GM12801 (cell line): Measurements from ENCODE around the gene OLIG3.

Source experiments
- TF ChIP-seq, protein P1 (sequence below): IDR thresholded peaks from one replicate; pipeline ENCODE4 v1.5.1; 2011; ENCODE audit warnings: control low read depth; ENCODE audit not compliant: insufficient read length; ENCODE audit errors: extremely low read depth

OLIG3 gene

DNA sequence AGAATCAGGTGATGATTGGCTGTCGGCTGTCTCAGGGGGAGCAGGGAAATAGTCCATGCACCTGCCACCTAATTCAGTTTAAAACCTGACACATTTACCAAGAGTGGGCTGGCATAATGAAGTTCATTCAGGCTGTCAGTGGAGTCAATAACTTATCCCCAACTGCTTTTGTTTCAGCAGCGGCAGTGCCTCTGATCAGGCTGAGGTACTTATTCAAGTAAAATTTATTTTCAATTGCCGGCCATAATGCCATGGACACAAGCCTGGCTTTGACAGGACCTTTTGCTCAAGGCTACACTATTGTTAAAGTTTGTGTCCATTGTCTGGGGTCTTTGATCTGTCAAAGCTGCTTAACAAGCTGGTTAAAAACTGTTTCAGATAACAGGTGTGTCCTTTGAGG is 20.6 kb downstream of the OLIG3 start:
- TF ChIP-seq, protein P1, sequence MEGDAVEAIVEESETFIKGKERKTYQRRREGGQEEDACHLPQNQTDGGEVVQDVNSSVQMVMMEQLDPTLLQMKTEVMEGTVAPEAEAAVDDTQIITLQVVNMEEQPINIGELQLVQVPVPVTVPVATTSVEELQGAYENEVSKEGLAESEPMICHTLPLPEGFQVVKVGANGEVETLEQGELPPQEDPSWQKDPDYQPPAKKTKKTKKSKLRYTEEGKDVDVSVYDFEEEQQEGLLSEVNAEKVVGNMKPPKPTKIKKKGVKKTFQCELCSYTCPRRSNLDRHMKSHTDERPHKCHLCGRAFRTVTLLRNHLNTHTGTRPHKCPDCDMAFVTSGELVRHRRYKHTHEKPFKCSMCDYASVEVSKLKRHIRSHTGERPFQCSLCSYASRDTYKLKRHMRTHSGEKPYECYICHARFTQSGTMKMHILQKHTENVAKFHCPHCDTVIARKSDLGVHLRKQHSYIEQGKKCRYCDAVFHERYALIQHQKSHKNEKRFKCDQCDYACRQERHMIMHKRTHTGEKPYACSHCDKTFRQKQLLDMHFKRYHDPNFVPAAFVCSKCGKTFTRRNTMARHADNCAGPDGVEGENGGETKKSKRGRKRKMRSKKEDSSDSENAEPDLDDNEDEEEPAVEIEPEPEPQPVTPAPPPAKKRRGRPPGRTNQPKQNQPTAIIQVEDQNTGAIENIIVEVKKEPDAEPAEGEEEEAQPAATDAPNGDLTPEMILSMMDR, result no peak

DNA sequence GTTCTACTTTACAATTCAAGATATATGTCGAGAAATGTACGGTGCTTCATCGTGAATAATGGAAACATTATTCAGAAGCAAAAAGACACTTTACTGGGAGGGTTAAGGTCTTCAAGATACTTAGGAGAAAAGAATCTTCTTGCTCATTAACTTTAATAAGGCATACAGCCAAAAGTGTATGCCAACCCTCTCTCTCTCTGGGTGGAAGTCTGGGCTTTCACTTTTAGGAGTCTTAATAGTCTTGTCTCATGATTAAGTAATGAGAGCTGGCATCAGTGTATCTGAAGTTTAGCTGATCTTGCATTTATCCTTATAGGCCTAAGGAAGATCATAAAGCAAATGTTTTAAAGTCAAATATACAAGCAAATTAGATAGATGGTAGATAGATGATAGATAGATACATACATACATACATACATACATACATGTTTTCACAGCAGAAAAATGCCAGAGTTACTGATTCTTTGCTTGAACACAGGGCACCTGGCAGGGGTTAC is 21.5 kb downstream of the OLIG3 start:
- TF ChIP-seq, protein P1, result no peak

DNA sequence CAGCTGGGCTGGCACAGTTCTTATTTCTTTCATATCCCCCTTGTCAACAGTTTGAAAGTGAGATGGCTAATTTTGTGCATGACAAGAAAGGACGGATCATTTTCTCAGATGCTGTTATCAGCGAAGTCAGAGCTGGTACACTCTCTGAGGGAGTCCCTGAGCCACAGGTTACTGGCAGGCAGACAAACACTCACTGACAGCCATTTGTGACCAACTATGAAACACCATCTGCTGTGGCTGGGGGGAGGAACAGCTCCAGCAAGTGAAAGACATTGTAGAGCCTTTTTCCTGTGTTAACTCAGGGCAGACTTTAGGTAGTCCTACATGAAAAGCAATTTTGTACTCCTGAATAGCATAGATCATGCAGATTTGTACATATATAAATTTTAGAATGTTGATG is 22.2 kb downstream of the OLIG3 start:
- TF ChIP-seq, protein P1, result no peak

DNA sequence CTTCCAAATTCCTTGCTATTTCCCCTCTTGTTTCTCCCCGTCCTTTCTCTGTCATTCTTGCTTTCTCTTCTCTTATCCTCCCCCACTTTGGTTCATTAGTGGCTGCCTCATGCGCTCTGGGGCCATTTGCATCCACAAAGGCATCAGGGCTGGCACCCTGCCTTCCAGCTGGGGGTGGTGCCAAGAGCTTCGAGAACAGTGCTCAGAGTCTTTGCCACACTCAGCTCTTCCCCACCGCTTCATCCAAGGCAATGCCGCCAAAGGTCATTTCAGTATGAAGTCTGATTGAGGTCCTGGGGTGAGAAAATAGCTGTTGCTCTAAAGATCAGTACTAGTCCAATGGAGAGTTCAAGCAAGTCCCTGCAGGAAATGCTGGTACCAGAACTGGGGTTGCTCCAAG is 22.7 kb downstream of the OLIG3 start:
- TF ChIP-seq, protein P1, result no peak

DNA sequence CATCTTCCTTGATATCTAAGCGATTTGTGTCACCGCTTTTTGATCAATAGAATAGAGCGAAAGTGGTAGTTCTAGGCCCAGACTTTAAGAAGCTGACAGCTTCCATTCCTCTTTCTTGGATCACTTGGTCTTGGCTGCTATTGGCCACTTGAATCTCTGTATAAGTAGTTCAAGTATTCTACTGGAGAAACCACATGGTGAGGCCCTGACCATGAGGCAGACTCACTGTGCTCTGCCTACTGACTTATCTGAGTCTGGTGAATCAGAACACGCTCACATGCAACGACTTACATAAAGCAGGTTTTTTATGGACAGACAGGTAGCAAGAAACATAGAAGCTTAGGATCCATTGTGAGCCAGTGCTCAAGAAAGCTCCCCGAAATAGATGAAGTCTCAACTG is 27.0 kb downstream of the OLIG3 start:
- TF ChIP-seq, protein P1, result no peak

DNA sequence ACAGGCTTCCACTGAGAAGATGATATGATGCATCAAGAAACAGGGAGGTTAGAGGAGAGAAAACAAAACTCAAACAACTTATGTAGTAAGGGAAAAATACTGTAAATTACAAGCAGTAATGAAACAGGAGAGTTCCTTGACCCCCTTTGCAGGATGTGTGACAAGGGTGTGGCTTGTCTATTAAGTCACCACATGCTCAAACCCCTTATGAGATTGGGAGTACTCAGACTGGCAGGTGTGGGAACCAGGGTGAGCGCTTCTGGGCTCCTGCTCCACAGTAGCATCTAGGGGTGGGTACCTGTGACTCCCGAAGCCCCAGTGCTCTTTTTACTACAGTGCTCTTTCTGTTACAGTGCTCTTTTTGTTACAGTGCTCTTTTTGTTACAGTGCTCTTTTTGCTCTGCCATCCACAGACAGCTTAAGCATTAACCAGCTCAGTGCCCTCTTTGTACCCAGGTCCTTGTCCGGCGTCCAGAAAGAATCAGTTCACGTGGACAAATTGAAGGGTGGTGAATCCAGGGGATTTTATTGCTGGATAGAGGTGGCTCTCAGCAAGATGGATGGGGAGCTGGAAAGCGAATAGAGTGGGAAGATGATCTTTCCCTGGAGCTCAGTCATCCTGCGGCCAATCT is 28.7 kb downstream of the OLIG3 start:
- TF ChIP-seq, protein P1, result no peak

DNA sequence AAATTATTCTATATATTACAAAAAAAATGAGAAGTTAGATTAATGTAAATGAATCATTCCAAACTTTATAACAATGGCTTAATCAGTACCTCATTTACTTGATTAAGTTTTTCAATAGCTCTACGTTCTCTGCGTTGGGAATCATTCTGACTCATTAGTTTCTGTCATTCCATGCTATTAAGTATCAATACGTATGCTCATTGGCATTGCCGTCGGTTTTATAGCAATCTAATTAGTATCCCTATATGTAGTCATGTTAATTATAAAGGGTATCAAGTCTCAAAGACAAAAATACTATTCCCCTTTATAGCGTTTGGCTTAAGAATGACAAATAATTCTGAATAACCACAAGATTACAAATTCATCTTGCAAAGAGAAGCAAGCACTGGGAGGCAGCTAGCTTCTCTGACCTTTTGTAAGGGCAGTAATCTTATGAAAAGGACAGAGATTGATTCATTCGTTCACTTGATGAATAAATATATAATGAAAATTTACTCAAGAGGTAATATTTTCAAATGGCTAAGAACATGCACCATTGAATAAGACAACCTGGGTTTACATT is 41.8 kb downstream of the OLIG3 start:
- TF ChIP-seq, protein P1, result no peak
